T-helper 2 cell (primary cell): ENCODE results near the gene SEH1L.
"Not testable (repeated sequence)": the region's sequence is repeated elsewhere in the genome, so short reads cannot be mapped to it uniquely, and the experiment has no call there.

Experiments
- DNase-seq, 5 experiments: peaks; one replicate each; pipeline versions ENCODE4 v3.0.0 to v3.0.0-alpha.2; 2012 to 2022

The SEH1L gene

GRCh38 chr18:12944709-12945108 is 3.1 kb upstream of the SEH1L start:
- DNase-seq, result peak in 1 of 5 experiments; percentile 46

GRCh38 chr18:12946549-12947284 is 1.1 kb upstream of the SEH1L start:
- no peak for DNase-seq

GRCh38 chr18:12948050-12948804 is 416 bp downstream of the SEH1L start:
- DNase-seq, result peak; percentile 97 to 98 (median 98)

- DNase-seq, result no peak
Measured at GRCh38 chr18:12958478-12958877, 10.7 kb downstream of the SEH1L start.

- no peak for DNase-seq
Measured at GRCh38 chr18:12960395-12960794, 12.6 kb downstream of the SEH1L start.

GRCh38 chr18:12960853-12961397 is 13.1 kb downstream of the SEH1L start:
- peak in 1 of 5 experiments; percentile 18 for DNase-seq

GRCh38 chr18:12963069-12963468 is 15.3 kb downstream of the SEH1L start:
- DNase-seq, result no peak

GRCh38 chr18:12968115-12968514 is 20.3 kb downstream of the SEH1L start:
- no peak for DNase-seq

GRCh38 chr18:12968619-12969018 is 20.8 kb downstream of the SEH1L start:
- DNase-seq, result peak in 1 of 5 experiments; percentile 42

GRCh38 chr18:12973562-12974213 is 25.9 kb downstream of the SEH1L start:
- no peak for DNase-seq

GRCh38 chr18:12975488-12975887 is 27.7 kb downstream of the SEH1L start:
- no peak for DNase-seq

GRCh38 chr18:12976305-12976704 is 28.5 kb downstream of the SEH1L start:
- no peak for DNase-seq

GRCh38 chr18:12980065-12980464 is 32.3 kb downstream of the SEH1L start:
- DNase-seq, result not testable (repeated sequence)

- no peak for DNase-seq
Measured at GRCh38 chr18:12989397-12990122, 41.7 kb downstream of the SEH1L start.

GRCh38 chr18:12990123-12990475 is 42.3 kb downstream of the SEH1L start:
- peak in 2 of 5 experiments; percentile 38 to 89 for DNase-seq

- DNase-seq, result peak in 1 of 5 experiments; percentile 36
Measured at GRCh38 chr18:12990641-12990966, 42.8 kb downstream of the SEH1L start.

GRCh38 chr18:12990967-12991820 is 43.4 kb downstream of the SEH1L start, which contains the start of gene CEP192:
TSS of gene CEP192 (plus strand) at chr18:12991362. CDS start at chr18:12999425, 8,063 bp downstream.
- peak; percentile 91 to 99 (median 95) for DNase-seq

GRCh38 chr18:12991821-12992179 is 44.0 kb downstream of the SEH1L start:
- no peak for DNase-seq

GRCh38 chr18:12993439-12993838 is 45.6 kb downstream of the SEH1L start:
- DNase-seq, result no peak

GRCh38 chr18:12995424-12995823 is 47.6 kb downstream of the SEH1L start:
- no peak for DNase-seq

GRCh38 chr18:12995952-12996477 is 48.2 kb downstream of the SEH1L start:
- DNase-seq, result no peak
